Esophagus squamous epithelium (tissue), 5 donors: ENCODE measurements around the gene SNRPE. TPM values are rescaled to one million over a fixed set of nuclear protein-coding genes. Genes with fewer than 3 reads are reported as not detected.

Experiments
- DNase-seq: peaks from one replicate; lab custom pipeline; 2025; lab: John Stamatoyannopoulos, UW
- H3K27ac ChIP-seq, 4 donors: fragments of 200-600 bp; sonication (generic); one replicate each; pipeline ENCODE4 v1.5.1; 2016 to 2019; ENCODE audit warnings: mild to moderate bottlenecking in 1 of 4
- H3K27me3 ChIP-seq, 4 donors: fragments of 200-600 bp; sonication (generic); 1 replicate in 3 of 4; 2 replicates in 1 of 4; pipeline versions ENCODE4 v1.5.1 to v1.6.0; 2017 to 2021; ENCODE audit warnings: antibody characterized with exemption in 1 of 4
- H3K36me3 ChIP-seq, 3 donors: fragments of 200-600 bp; sonication (generic); one replicate each; pipeline ENCODE4 v1.5.1; 2016 to 2019
- H3K4me1 ChIP-seq, 3 donors: fragments of 200-600 bp; sonication (generic); one replicate each; pipeline ENCODE4 v1.5.1; 2017 to 2019
- H3K4me3 ChIP-seq, 4 donors: fragments of 200-600 bp; sonication (generic); 1 replicate in 3 of 4; 2 replicates in 1 of 4; pipeline ENCODE4 v1.5.1; 2016 to 2019; ENCODE audit warnings: mild to moderate bottlenecking in 2 of 4, moderate library complexity in 1 of 4
- H3K9me3 ChIP-seq, 3 donors: fragments of 200-600 bp; sonication (generic); one replicate each; pipeline ENCODE4 v1.5.1; 2016 to 2019
- POLR2A ChIP-seq, 4 donors: fragments of 450-650 bp; IDR thresholded peaks; one replicate each; pipeline ENCODE4 v1.6.1; 2017; ENCODE audit warnings: antibody characterized with exemption in 4 of 4, mild to moderate bottlenecking in 4 of 4, moderate library complexity in 3 of 4
- WGBS, 2 donors: methylation state at CpG; one replicate each; pipeline ENCODE4 v1.1.5; 2018; 5-methylcytosine and 5-hydroxymethylcytosine counted together
- intact Hi-C: fragments of 100-400 bp; cut with DNase I; formaldehyde crosslinking; loops from one replicate; pipeline ENCODE4 v1.15.0; 2022
- total RNA-seq, 4 donors: library from RNA; depleted of rRNA; stranded (reverse); fragments of >200 nt; gene quantifications; one replicate each; pipeline ENCODE4 v1.1.0, GENCODE V29; 2016
- TF ChIP-seq, protein P1 (sequence below), 6 experiments: fragments of 450-650 bp in 4 of 6; fragments of 200-600 bp in 2 of 6; sonication (generic) in 2 of 6; IDR thresholded peaks; one replicate each; pipeline ENCODE4 v1.5.1; 2016 to 2019; ENCODE audit warnings: antibody characterized with exemption in 6 of 6, mild to moderate bottlenecking in 4 of 6, moderate library complexity in 4 of 6
- donor health status: DM: yes; HTN: yes; CAD: no.

Gene SNRPE
- total RNA-seq, result 10 to 100 TPM; 14.2 to 60.1 (median 54.7) TPM

DNA sequence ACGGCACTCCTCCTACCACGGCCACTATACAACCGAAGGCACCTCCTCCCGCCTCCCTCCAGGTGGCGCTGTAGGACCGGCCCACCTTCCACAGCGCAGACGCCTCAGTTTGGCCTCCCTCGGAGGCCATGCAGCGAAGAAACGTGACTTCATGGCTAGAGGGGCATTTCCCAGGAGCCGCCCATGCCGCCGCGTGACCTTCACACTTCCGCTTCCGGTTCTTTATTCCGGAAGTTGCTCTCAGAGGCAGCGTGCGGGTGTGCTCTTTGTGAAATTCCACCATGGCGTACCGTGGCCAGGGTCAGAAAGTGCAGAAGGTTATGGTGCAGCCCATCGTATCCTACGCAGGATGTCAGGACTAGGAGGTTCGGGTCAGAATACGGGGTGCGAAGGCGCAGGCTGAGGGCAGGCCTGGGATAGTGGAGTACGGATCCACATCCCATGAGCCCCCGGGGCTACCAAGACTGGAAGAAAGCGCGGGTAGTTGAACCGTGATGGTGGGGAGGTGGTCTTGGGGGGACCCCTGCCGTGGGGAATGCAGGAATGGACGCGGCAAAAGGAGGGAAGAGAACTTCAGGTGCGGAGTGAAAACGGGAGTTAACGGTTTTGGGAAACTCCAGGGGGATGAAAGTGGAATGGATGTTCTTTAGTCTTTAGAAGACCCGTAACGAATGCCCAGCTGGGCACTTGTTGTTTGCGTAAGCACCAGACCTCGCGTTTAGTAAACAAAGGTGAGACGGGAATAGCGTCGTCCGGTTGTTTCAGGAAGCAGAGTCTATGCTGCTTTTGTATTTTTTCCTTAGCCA lies at the start of gene SNRPE:
Gene SNRPE (plus strand): TSS at position 221 of the 806 bp plus-strand sequence. CDS start 61 bp downstream, at position 282.
- H3K4me1 ChIP-seq, result peaks cover 6 to 39% (median 21%) of the 10 kb centered on the region in 3 donors
- H3K36me3 ChIP-seq, result peaks cover 10 to 38% (median 24%) of the 10 kb centered on the region in 3 donors
- intact Hi-C loops, result no loop called here
- 0 to 1% methylated on average over 33 of the region's 48 CpGs for WGBS, 2 donors
- DNase-seq, result peak; percentile 77
- no peaks in the 10 kb centered on the region for H3K9me3 ChIP-seq
- peak in 3 of 4 donors; percentile 35 to 49 (median 47) for TF ChIP-seq POLR2A (IDR thresholded peaks at IDR 0.05)
- TF ChIP-seq, protein P1, sequence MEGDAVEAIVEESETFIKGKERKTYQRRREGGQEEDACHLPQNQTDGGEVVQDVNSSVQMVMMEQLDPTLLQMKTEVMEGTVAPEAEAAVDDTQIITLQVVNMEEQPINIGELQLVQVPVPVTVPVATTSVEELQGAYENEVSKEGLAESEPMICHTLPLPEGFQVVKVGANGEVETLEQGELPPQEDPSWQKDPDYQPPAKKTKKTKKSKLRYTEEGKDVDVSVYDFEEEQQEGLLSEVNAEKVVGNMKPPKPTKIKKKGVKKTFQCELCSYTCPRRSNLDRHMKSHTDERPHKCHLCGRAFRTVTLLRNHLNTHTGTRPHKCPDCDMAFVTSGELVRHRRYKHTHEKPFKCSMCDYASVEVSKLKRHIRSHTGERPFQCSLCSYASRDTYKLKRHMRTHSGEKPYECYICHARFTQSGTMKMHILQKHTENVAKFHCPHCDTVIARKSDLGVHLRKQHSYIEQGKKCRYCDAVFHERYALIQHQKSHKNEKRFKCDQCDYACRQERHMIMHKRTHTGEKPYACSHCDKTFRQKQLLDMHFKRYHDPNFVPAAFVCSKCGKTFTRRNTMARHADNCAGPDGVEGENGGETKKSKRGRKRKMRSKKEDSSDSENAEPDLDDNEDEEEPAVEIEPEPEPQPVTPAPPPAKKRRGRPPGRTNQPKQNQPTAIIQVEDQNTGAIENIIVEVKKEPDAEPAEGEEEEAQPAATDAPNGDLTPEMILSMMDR (IDR thresholded peaks at IDR 0.05), result peak; percentile 94 to 98 (median 96)
- peak within 1 kb of the TSS; percentile 79 to 89 (median 83) for H3K27ac ChIP-seq
- H3K27me3 ChIP-seq, result no peaks in the 10 kb centered on the region
- peak within 1 kb of the TSS; percentile 62 to 89 (median 70) for H3K4me3 ChIP-seq

DNA sequence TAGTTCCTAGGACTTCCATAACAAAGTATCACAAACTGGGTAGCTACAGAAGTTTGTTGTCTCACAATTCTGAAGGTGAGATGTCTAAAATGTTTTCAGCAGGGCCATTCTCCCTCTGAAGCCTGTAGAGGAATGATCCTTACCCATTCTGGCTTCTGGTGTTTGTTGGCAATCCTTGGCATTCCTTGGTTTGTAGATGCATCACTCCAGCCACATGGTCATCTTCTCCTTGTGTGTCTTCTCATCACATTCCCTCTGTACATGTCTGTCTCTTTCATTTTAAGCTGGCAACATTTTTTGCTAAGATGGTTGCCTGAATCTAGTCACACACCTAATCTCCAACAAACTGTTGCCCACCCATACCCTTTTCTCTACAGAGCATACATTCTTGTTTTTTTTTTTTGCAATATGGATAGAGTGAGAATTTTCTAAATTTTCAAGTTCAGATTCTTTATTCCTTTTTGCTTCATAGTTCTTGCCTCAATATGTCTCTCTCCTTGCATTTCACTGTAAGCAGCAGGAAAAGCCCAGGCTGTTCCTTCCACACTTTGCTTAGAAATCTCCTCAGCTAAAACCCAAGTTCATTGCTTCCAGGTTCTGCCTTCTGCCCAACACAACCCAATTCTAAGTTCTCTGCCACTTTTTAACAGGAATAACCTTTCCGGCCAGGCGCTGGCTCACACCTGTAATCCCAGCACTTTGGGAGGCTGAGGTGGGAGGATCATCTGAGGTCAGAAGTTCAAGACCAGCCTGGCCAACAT lies 47.6 kb upstream of the SNRPE start:
- H3K27me3 ChIP-seq, result no peaks in the 10 kb centered on the region
- no peak overlapping the region for H3K4me3 ChIP-seq
- WGBS, 2 donors, result 90 to 94% methylated on average over 2 of the region's 2 CpGs
- peaks cover 0 to 94% (median 16%) of the 10 kb centered on the region in 3 donors for H3K36me3 ChIP-seq
- no peaks in the 10 kb centered on the region for H3K9me3 ChIP-seq
- H3K4me1 ChIP-seq, result peaks cover 0 to 9% (median 0%) of the 10 kb centered on the region in 3 donors
- intact Hi-C loops, result no loop called here
- TF ChIP-seq, protein P1 (IDR thresholded peaks at IDR 0.05), result no peak
- no peak for TF ChIP-seq POLR2A (IDR thresholded peaks at IDR 0.05)
- DNase-seq, result no peak
- no peak overlapping the region for H3K27ac ChIP-seq

DNA sequence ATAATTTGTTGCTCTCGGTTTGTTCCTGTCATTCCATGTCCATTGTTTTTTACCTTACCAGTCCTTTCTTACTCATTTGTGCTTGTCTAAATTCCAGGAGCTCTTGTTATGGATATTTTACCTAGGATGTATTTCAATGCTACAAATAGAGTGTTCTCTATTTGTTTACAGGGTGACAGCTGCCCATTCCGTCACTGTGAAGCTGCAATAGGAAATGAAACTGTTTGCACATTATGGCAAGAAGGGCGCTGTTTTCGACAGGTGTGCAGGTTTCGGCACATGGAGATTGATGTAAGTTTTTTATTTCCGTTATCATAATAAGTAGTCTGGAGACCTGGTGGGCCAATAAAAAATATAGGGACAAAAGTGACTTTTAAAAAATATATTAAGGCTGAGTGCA lies 43.0 kb upstream of the SNRPE start:
- H3K4me3 ChIP-seq, result no peak overlapping the region
- TF ChIP-seq, protein P1 (IDR thresholded peaks at IDR 0.05), result no peak
- no peak for TF ChIP-seq POLR2A (IDR thresholded peaks at IDR 0.05)
- DNase-seq, result no peak
- H3K27me3 ChIP-seq, result no peaks in the 10 kb centered on the region
- WGBS, 2 donors, result 82 to 89% methylated on average over 6 of the region's 6 CpGs
- no peak overlapping the region for H3K27ac ChIP-seq
- no peaks in the 10 kb centered on the region for H3K9me3 ChIP-seq
- no peaks in the 10 kb centered on the region for H3K4me1 ChIP-seq
- H3K36me3 ChIP-seq, result peaks cover 0 to 98% (median 42%) of the 10 kb centered on the region in 3 donors
- intact Hi-C loops, result no loop called here

DNA sequence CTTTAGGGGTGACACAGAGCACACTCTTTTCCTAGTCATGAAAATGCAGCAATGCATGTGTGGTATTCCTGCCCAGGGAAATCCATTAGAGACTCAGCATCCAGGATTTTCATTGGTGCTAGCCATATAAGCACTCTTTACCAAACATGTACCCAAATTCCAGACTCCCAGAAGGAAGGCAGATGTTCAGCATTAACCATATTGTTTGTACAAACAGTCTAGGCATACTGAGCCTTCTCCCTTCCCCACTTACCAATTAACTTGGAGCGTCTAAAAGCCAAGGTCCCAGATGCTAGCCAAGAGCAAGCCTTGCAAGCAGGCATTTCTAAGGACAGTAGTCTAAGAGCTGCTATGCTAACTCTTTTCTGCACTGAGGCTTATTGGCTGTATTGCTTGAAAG lies 38.1 kb upstream of the SNRPE start:
- Histone ChIP-seq H3K27me3 (no peaks in the 10 kb centered on the region), H3K4me3 (no peak overlapping the region), H3K27ac (no peak overlapping the region), H3K9me3 (no peaks in the 10 kb centered on the region), H3K4me1 (no peaks in the 10 kb centered on the region), H3K36me3 (peaks cover 0 to 100% (median 38%) of the 10 kb centered on the region in 3 donors)
- intact Hi-C loops, result no loop called here
- WGBS, 2 donors, result 64 to 86% methylated on average over 1 of the region's 1 CpG
- no peak for DNase-seq
- TF ChIP-seq POLR2A (IDR thresholded peaks at IDR 0.05), result no peak
- TF ChIP-seq, protein P1 (IDR thresholded peaks at IDR 0.05), result no peak
